AG08395 (cell line): ENCODE results near the gene TRANK1.

Experiments used
- DNase-seq: peaks from one replicate; pipeline ENCODE4 v3.0.0; 2012; ENCODE audit warnings: mixed read lengths, low spot score

The TRANK1 gene

GRCh38 chr3:36843065-36844051 lies 101.5 kb downstream of the TRANK1 start:
- peak; percentile 36 for DNase-seq

GRCh38 chr3:36842275-36842674 lies 102.6 kb downstream of the TRANK1 start:
- no peak for DNase-seq

GRCh38 chr3:36840453-36840921 lies 104.4 kb downstream of the TRANK1 start:
- no peak for DNase-seq

- DNase-seq: no peak
These were observed 107.8 kb downstream of the TRANK1 start for GRCh38 chr3:36837089-36837488.

GRCh38 chr3:36833160-36833814 lies 111.6 kb downstream of the TRANK1 start:
- DNase-seq: no peak

- DNase-seq: no peak
These were observed 112.4 kb downstream of the TRANK1 start for GRCh38 chr3:36832406-36832805.

GRCh38 chr3:36827133-36827532 lies 117.7 kb downstream of the TRANK1 start:
- no peak for DNase-seq

GRCh38 chr3:36826240-36826639 lies 118.6 kb downstream of the TRANK1 start:
- no peak for DNase-seq

GRCh38 chr3:36824443-36824842 lies 120.4 kb downstream of the TRANK1 start:
- no peak for DNase-seq

GRCh38 chr3:36823806-36824205 lies 121.0 kb downstream of the TRANK1 start:
- no peak for DNase-seq

GRCh38 chr3:36820083-36820482 lies 124.8 kb downstream of the TRANK1 start:
- no peak for DNase-seq

- DNase-seq: no peak
These were observed 126.9 kb downstream of the TRANK1 start for GRCh38 chr3:36817806-36818533.

GRCh38 chr3:36815375-36815774 lies 129.5 kb downstream of the TRANK1 start:
- no peak for DNase-seq

- DNase-seq: no peak
These were observed 130.1 kb downstream of the TRANK1 start for GRCh38 chr3:36814776-36815175.

- no peak for DNase-seq
These were observed 130.7 kb downstream of the TRANK1 start for GRCh38 chr3:36814066-36814717.

- no peak for DNase-seq
These were observed 131.5 kb downstream of the TRANK1 start for GRCh38 chr3:36813305-36813704.

- no peak for DNase-seq
These were observed 132.6 kb downstream of the TRANK1 start for GRCh38 chr3:36812240-36812639.

GRCh38 chr3:36811768-36812167 lies 133.1 kb downstream of the TRANK1 start:
- no peak for DNase-seq

GRCh38 chr3:36804295-36805055 lies 140.4 kb downstream of the TRANK1 start:
- DNase-seq: no peak

- no peak for DNase-seq
These were observed 141.6 kb downstream of the TRANK1 start for GRCh38 chr3:36803091-36803791.
